Vagina (tissue), 2 donors: ENCODE data around the gene TPGS2. TPM values are rescaled to one million over a fixed set of nuclear protein-coding genes. Genes with fewer than 3 reads are reported as not detected.

Source experiments
- DNase-seq, 2 donors: peaks; one replicate each; pipeline ENCODE4 v3.0.0-alpha.2; 2017; ENCODE audit errors: extremely low spot score in 2 of 2
- H3K27ac ChIP-seq: fragments of 200-600 bp; sonication (generic); one replicate; pipeline ENCODE4 v1.5.1; 2019
- H3K27me3 ChIP-seq: fragments of 200-600 bp; sonication (generic); one replicate; pipeline ENCODE4 v1.5.1; 2019
- H3K36me3 ChIP-seq, 2 donors: fragments of 200-600 bp; sonication (generic); one replicate each; pipeline ENCODE4 v1.5.1; 2017 to 2019
- H3K4me1 ChIP-seq: fragments of 200-600 bp; sonication (generic); one replicate; pipeline ENCODE4 v1.5.1; 2019
- H3K4me3 ChIP-seq, 2 donors: fragments of 200-600 bp; sonication (generic); 1 replicate in 1 of 2; 2 replicates in 1 of 2; pipeline ENCODE4 v1.5.1; 2016 to 2019
- H3K9me3 ChIP-seq: fragments of 200-600 bp; sonication (generic); one replicate; pipeline ENCODE4 v1.5.1; 2019
- CTCF ChIP-seq, 3 experiments: fragments of 450-650 bp in 2 of 3; fragments of 200-600 bp in 1 of 3; sonication (generic) in 1 of 3; IDR thresholded peaks; one replicate each; pipeline ENCODE4 v1.5.1; 2017 to 2019; ENCODE audit warnings: antibody characterized with exemption in 3 of 3, mild to moderate bottlenecking in 2 of 3, moderate library complexity in 2 of 3
- POLR2A ChIP-seq, 2 donors: fragments of 450-650 bp; IDR thresholded peaks; one replicate each; pipeline ENCODE4 v1.6.1; 2017; ENCODE audit warnings: antibody characterized with exemption in 2 of 2, mild to moderate bottlenecking in 2 of 2, moderate library complexity in 2 of 2
- POLR2AphosphoS5 ChIP-seq, 2 donors: sonication (generic); formaldehyde crosslinking; IDR thresholded peaks; one replicate each; pipeline ENCODE4 v1.9.0; 2017; ENCODE audit warnings: antibody characterized with exemption in 2 of 2, mild to moderate bottlenecking in 2 of 2, low read depth in 1 of 2; ENCODE audit not compliant: insufficient read depth in 1 of 2
- intact Hi-C: fragments of 100-400 bp; cut with DNase I; formaldehyde crosslinking; loops from one replicate; pipeline ENCODE4 v1.15.1; 2023
- total RNA-seq: library from RNA; depleted of rRNA; stranded (reverse); fragments of >200 nt; gene quantifications from one replicate; pipeline ENCODE4 v1.2.3, GENCODE V29; 2016

Gene TPGS2
- total RNA-seq, 1 donor from 2014 or later, result 171 TPM

DNA sequence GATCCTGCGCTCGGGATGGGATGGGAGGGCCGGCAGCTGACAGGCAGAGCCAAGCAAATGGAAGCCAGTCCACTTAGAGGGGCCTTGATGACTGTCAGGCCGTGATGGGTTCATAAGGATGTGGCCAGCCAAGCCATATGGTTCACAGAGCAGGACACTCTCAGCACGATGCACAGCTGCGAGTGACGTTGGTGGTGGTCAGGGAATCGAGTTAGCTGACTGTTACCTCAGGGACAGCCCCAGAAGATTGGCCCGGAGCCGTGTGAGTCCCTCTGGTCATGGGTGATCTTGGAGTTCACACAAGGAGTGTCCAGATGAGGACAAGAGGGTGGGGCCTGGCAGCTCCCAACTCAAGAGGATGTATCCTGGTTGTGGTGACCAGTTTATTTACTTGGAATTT is 70.2 kb downstream of the TPGS2 start:
- H3K27me3 ChIP-seq, result no peaks in the 10 kb centered on the region
- H3K4me3 ChIP-seq, result no peak overlapping the region
- no peak overlapping the region for H3K27ac ChIP-seq
- H3K9me3 ChIP-seq, result no peaks in the 10 kb centered on the region
- peaks cover 7% of the 10 kb centered on the region for H3K4me1 ChIP-seq
- TF ChIP-seq POLR2A (IDR thresholded peaks at IDR 0.05) (no peak), POLR2AphosphoS5 (IDR thresholded peaks at IDR 0.05; ENCODE audit: insufficient read depth in 1 of 2, low read depth in 1 of 2) (no peak), CTCF (IDR thresholded peaks at IDR 0.05) (no peak)
- DNase-seq, result no peak
- intact Hi-C loops, result loop anchor here (5.0 to 10.0 kb wide), 2 partner anchors 71 to 464 kb away; partner anchors contain the start of gene FHOD3
- no peaks in the 10 kb centered on the region for H3K36me3 ChIP-seq

DNA sequence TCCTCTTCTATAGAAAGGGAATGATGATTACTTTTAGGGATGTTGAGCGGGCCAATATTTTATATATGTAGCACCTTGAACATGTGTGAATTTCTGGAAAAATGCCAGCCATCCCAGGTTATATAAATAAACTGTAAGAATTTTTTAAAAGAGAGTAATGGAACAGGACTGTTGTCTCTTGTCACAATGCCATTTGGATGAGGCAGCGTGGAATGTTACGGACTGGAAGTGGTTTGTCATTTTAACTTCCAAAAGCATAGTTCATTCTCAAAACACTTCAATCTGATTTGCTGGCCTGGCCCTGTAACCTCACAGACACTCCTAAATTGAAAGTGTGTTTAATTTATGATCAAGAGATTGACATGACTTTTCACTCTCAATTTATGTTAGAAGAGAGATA is 70.8 kb downstream of the TPGS2 start:
- no peaks in the 10 kb centered on the region for H3K36me3 ChIP-seq
- no peak for TF ChIP-seq CTCF (IDR thresholded peaks at IDR 0.05)
- TF ChIP-seq POLR2A (IDR thresholded peaks at IDR 0.05), result no peak
- TF ChIP-seq POLR2AphosphoS5 (IDR thresholded peaks at IDR 0.05; ENCODE audit: insufficient read depth in 1 of 2, low read depth in 1 of 2), result no peak
- no peaks in the 10 kb centered on the region for H3K27me3 ChIP-seq
- no peaks in the 10 kb centered on the region for H3K9me3 ChIP-seq
- DNase-seq, result no peak
- intact Hi-C loops, result loop anchor here (5.0 to 10.0 kb wide), 2 partner anchors 71 to 463 kb away; partner anchors contain the start of gene FHOD3
- peaks cover 7% of the 10 kb centered on the region for H3K4me1 ChIP-seq
- H3K4me3 ChIP-seq, result no peak overlapping the region
- H3K27ac ChIP-seq, result no peak overlapping the region

GRCh38 chr18:36757081-36757480 is 71.7 kb downstream of the TPGS2 start:
- intact Hi-C loops, result loop anchor here (5.0 to 10.0 kb wide), 2 partner anchors 70 to 462 kb away; partner anchors contain the start of gene FHOD3

DNA sequence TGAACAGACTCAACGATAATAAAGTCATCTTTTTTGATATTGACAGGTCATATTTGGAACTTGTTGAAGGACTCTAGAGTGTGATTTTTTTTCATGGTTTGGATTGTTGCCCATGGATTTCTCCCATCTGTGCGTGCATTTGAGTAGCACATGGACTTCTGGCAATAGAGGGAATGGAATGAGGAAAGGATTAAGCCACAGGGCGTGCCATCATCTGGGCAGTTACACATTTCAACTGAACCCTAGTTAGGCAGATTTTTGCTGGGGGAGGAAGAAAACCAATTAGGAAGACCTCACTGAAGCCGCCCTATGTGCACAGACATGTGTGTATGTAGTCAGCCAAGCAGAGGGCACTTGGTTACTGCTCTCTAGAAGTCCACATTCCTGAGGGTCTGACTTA is 72.6 kb downstream of the TPGS2 start:
- no peak for TF ChIP-seq POLR2AphosphoS5 (IDR thresholded peaks at IDR 0.05; ENCODE audit: insufficient read depth in 1 of 2, low read depth in 1 of 2)
- no peak for TF ChIP-seq CTCF (IDR thresholded peaks at IDR 0.05)
- TF ChIP-seq POLR2A (IDR thresholded peaks at IDR 0.05), result no peak
- Histone ChIP-seq H3K36me3 (no peaks in the 10 kb centered on the region), H3K27me3 (no peaks in the 10 kb centered on the region), H3K27ac (no peak overlapping the region), H3K4me3 (no peak overlapping the region), H3K4me1 (peaks cover 7% of the 10 kb centered on the region), H3K9me3 (no peaks in the 10 kb centered on the region)
- intact Hi-C loops, result loop anchor here (5.0 to 10.0 kb wide), 2 partner anchors 69 to 461 kb away; partner anchors contain the start of gene FHOD3
- DNase-seq, result no peak

More at GRCh38 chr18:36757081-36757480, 71.7 kb downstream of the TPGS2 start:
- DNase-seq, result no peak
- H3K9me3 ChIP-seq, result no peaks in the 10 kb centered on the region
- H3K27ac ChIP-seq, result no peak overlapping the region
- no peak overlapping the region for H3K4me3 ChIP-seq
- H3K27me3 ChIP-seq, result no peaks in the 10 kb centered on the region
- TF ChIP-seq POLR2A (IDR thresholded peaks at IDR 0.05) (no peak), POLR2AphosphoS5 (IDR thresholded peaks at IDR 0.05; ENCODE audit: insufficient read depth in 1 of 2, low read depth in 1 of 2) (peak in 1 of 2 donors; percentile 50), CTCF (IDR thresholded peaks at IDR 0.05) (peak; percentile 9 to 80 (median 50))
- H3K36me3 ChIP-seq, result no peaks in the 10 kb centered on the region
- peaks cover 7% of the 10 kb centered on the region for H3K4me1 ChIP-seq
